HEK293 (cell line): ENCODE data around the gene PLB1.

Experiments
- CTCF ChIA-PET: fragments of 350-600 bp; formaldehyde crosslinking; extraction: SDS; loops from one replicate; lab custom pipeline; 2021; ENCODE audit warnings: antibody characterized with exemption; lab: Yijun Ruan, JAX
- POLR2A ChIA-PET: fragments of 300-600 bp; formaldehyde crosslinking; extraction: SDS; loops from one replicate; lab custom pipeline; 2020; ENCODE audit warnings: antibody characterized with exemption, inconsistent platforms; lab: Yijun Ruan, JAX
- H3K27ac ChIP-seq: fragments of 200-500 bp; sonication (Bioruptor generic); 2 replicates; pipeline ENCODE4 v1.5.1; 2014; ENCODE audit warnings: low read depth, low read length, control low read depth, inconsistent platforms; ENCODE audit errors: extremely low read depth
- H3K36me3 ChIP-seq, 2 experiments: fragments of 200-500 bp in 1 of 2; sonication (Bioruptor generic) in 1 of 2; 1 replicate in 1 of 2; 2 replicates in 1 of 2; pipeline ENCODE4 v1.5.1; 2014 to 2017; ENCODE audit warnings: inconsistent platforms in 2 of 2, low read length in 2 of 2; ENCODE audit not compliant: control insufficient read depth in 2 of 2, insufficient read depth in 1 of 2
- H3K4me1 ChIP-seq: fragments of 200-500 bp; sonication (Bioruptor generic); 2 replicates; pipeline ENCODE4 v1.5.1; 2014; ENCODE audit warnings: mild to moderate bottlenecking, low read length, inconsistent platforms; ENCODE audit not compliant: control insufficient read depth, insufficient read depth
- H3K4me3 ChIP-seq: 2 replicates; pipeline ENCODE4 v1.5.1; 2011; ENCODE audit warnings: low read depth, mild to moderate bottlenecking, control low read depth, low read length, moderate library complexity
- H3K9me3 ChIP-seq: fragments of 200-500 bp; sonication (Bioruptor generic); 2 replicates; pipeline ENCODE4 v1.5.1; 2014; ENCODE audit warnings: low read depth, low read length, inconsistent platforms; ENCODE audit not compliant: control insufficient read depth, insufficient read depth
- FEZF1 ChIP-seq: fragments of 450-650 bp; formaldehyde crosslinking; IDR thresholded peaks from 2 replicates; pipeline ENCODE4 v1.5.1; 2016; ENCODE audit warnings: missing biosample characterization, missing genetic modification characterization
- ZBTB1 ChIP-seq: fragments of 450-650 bp; formaldehyde crosslinking; IDR thresholded peaks from 2 replicates; pipeline ENCODE4 v1.5.1; 2016; ENCODE audit warnings: missing biosample characterization, missing genetic modification characterization
- ZEB2 ChIP-seq: fragments of 450-650 bp; formaldehyde crosslinking; IDR thresholded peaks from 2 replicates; pipeline ENCODE4 v1.5.1; 2016; ENCODE audit warnings: missing biosample characterization, missing genetic modification characterization
- ZFHX2 ChIP-seq: fragments of 450-650 bp; formaldehyde crosslinking; conservative IDR thresholded peaks from 2 replicates; pipeline ENCODE4 v1.5.1; 2016; ENCODE audit warnings: missing biosample characterization, missing genetic modification characterization
- ZNF155 ChIP-seq: fragments of 450-650 bp; formaldehyde crosslinking; IDR thresholded peaks from 2 replicates; pipeline ENCODE4 v1.5.1; 2016; ENCODE audit warnings: missing biosample characterization, missing genetic modification characterization
- ZNF362 ChIP-seq: fragments of 450-650 bp; formaldehyde crosslinking; IDR thresholded peaks from 2 replicates; pipeline ENCODE4 v1.5.1; 2016; ENCODE audit warnings: missing biosample characterization, missing genetic modification characterization
- ZNF548 ChIP-seq: fragments of 450-650 bp; formaldehyde crosslinking; IDR thresholded peaks from 2 replicates; pipeline ENCODE4 v1.5.1; 2016; ENCODE audit warnings: missing biosample characterization, missing genetic modification characterization
- ZNF600 ChIP-seq: fragments of 450-650 bp; formaldehyde crosslinking; IDR thresholded peaks from 2 replicates; pipeline ENCODE4 v1.5.1; 2016; ENCODE audit warnings: missing biosample characterization, missing genetic modification characterization
- TF ChIP-seq, protein P1 (sequence below): fragments of 450-650 bp; formaldehyde crosslinking; IDR thresholded peaks from 2 replicates; pipeline ENCODE4 v1.5.1; 2017; ENCODE audit warnings: missing biosample characterization, mild to moderate bottlenecking, missing genetic modification characterization, moderate library complexity
- TF ChIP-seq, protein P2 (sequence below): fragments of 450-650 bp; formaldehyde crosslinking; IDR thresholded peaks from 2 replicates; pipeline ENCODE4 v1.5.1; 2016; ENCODE audit warnings: missing biosample characterization, missing genetic modification characterization

Gene PLB1

GRCh38 chr2:28608500-28609424 lies 112.9 kb downstream of the PLB1 start (continued):
- TF ChIP-seq ZNF548 (tag by site-specific recombination), result no peak
- TF ChIP-seq, all 188 proteins: peak for 0

GRCh38 chr2:28610583-28611201 lies 114.8 kb downstream of the PLB1 start:
- no peak for TF ChIP-seq ZNF155 (tag by site-specific recombination)
- TF ChIP-seq, protein P1, sequence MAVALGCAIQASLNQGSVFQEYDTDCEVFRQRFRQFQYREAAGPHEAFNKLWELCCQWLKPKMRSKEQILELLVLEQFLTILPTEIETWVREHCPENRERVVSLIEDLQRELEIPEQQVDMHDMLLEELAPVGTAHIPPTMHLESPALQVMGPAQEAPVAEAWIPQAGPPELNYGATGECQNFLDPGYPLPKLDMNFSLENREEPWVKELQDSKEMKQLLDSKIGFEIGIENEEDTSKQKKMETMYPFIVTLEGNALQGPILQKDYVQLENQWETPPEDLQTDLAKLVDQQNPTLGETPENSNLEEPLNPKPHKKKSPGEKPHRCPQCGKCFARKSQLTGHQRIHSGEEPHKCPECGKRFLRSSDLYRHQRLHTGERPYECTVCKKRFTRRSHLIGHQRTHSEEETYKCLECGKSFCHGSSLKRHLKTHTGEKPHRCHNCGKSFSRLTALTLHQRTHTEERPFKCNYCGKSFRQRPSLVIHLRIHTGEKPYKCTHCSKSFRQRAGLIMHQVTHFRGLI (tag by site-specific recombination), result peak; percentile 90
- TF ChIP-seq ZNF600 (tag by site-specific recombination), result peak; percentile 57; the same call in 1 of the 2 replicates
- TF ChIP-seq, protein P2, sequence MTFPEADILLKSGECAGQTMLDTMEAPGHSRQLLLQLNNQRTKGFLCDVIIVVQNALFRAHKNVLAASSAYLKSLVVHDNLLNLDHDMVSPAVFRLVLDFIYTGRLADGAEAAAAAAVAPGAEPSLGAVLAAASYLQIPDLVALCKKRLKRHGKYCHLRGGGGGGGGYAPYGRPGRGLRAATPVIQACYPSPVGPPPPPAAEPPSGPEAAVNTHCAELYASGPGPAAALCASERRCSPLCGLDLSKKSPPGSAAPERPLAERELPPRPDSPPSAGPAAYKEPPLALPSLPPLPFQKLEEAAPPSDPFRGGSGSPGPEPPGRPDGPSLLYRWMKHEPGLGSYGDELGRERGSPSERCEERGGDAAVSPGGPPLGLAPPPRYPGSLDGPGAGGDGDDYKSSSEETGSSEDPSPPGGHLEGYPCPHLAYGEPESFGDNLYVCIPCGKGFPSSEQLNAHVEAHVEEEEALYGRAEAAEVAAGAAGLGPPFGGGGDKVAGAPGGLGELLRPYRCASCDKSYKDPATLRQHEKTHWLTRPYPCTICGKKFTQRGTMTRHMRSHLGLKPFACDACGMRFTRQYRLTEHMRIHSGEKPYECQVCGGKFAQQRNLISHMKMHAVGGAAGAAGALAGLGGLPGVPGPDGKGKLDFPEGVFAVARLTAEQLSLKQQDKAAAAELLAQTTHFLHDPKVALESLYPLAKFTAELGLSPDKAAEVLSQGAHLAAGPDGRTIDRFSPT (tag by site-specific recombination), result 0 out of 2 replicates have a peak, but pooled peaks have one; percentile 26
- TF ChIP-seq FEZF1, result peak; percentile 67
- no peak for TF ChIP-seq ZEB2
- no peak for TF ChIP-seq ZNF548 (tag by site-specific recombination)
- no peak for TF ChIP-seq ZFHX2
- Histone ChIP-seq H3K27ac (no peak overlapping the region), H3K4me1 (peaks cover 2% of the 10 kb centered on the region; the same call in 1 of the 2 replicates), H3K4me3 (no peak overlapping the region), H3K36me3 (no peaks in the 10 kb centered on the region), H3K9me3 (no peaks in the 10 kb centered on the region)
- POLR2A ChIA-PET, result interaction anchor here (1.8 kb wide), 1 partner anchor 14 kb away, joined by 5 read pairs; no protein-coding TSS in a partner anchor
- CTCF ChIA-PET, result interaction anchor here (0.5 to 4.6 kb wide), 6 partner anchors 16 to 193 kb away, joined by 3 to 46 read pairs (median 3); no protein-coding TSS in a partner anchor

DNA sequence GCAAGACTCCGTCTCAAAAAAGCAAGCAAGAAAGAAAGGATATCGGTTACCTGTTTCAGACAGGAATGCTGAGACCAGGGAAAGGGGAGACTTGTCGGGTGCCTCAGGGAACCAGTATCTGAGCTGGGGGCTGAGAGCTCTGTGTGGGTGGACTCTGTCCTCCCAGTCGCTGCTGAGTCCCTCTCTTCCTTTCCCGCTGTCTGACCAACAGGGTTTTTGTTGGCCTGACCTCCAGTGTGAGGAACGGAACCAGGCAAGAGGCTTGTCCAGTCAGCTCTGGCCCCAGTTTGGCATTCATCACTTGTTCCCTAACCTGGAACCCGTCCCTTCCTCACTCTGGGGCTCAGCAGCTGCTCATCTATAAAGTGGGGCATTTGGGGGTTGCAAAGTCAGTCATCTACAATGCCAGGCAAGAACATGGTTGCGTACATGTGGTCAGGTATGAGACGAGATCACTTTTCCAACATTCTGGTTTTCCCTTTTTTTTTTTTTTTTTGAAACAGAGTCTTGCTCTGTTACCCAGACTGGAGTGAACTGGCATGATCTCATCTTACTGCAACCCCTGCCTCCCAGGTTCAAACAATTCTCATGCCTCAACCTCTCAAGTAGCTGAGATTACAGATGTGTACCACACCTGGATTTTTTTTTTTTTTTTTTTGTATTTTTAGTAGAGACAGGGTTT lies 116.4 kb downstream of the PLB1 start:
- TF ChIP-seq ZBTB1 (tag by site-specific recombination) (no peak), ZNF362 (tag by site-specific recombination) (peak; percentile 47; the same call in 1 of the 2 replicates)
- Histone ChIP-seq H3K9me3 (no peaks in the 10 kb centered on the region), H3K36me3 (no peaks in the 10 kb centered on the region), H3K27ac (no peak overlapping the region), H3K4me1 (peaks cover 2% of the 10 kb centered on the region; the same call in 1 of the 2 replicates), H3K4me3 (no peak overlapping the region)
- ChIA-PET CTCF (interaction anchor here (0.5 to 4.5 kb wide), 5 partner anchors 9 to 929 kb away, joined by 3 to 41 read pairs (median 4); no protein-coding TSS in a partner anchor), POLR2A (interaction anchor here (0.8 to 1.8 kb wide), 2 partner anchors 15 to 16 kb away, joined by 5 read pairs; no protein-coding TSS in a partner anchor)
